Endothelial cell of umbilical vein (primary cell): Measurements from ENCODE around the gene ODAD4. TPM values are rescaled to one million over a fixed set of nuclear protein-coding genes. Genes with fewer than 3 reads are reported as not detected.

Source experiments
- BruUV-seq: library from RNA; stranded (reverse); fragments of 400-500 nt; replicated peaks from 2 replicates; lab custom pipeline; 2021; lab: Mats Ljungman, UMichigan
- CTCF ChIA-PET: fragments of 300-600, 350-600 bp; sonication (Branson Sonifier 250); formaldehyde crosslinking; loops from one replicate; lab custom pipeline; 2021; ENCODE audit warnings: antibody characterized with exemption, inconsistent platforms; lab: Charles Lee
- POLR2A ChIA-PET: fragments of 300-600, 350-600 bp; sonication (Branson Sonifier 250); formaldehyde crosslinking; loops from one replicate; lab custom pipeline; 2021; ENCODE audit warnings: antibody characterized with exemption, inconsistent platforms; lab: Charles Lee
- DNase-seq: peaks from one replicate; pipeline ENCODE4 v3.0.0-alpha.2; 2011; ENCODE audit warnings: low read depth, low spot score
- FAIRE-seq: peaks from 2 replicates; lab custom pipeline; 2011; peaks lifted over from hg19 to GRCh38; lab: Jason Lieb, UNC
- H2AFZ ChIP-seq: 2 replicates; pipeline ENCODE4 v1.6.0; 2012; ENCODE audit warnings: low read depth, low read length, control low read depth, inconsistent platforms
- H3K27ac ChIP-seq: 2 replicates; pipeline ENCODE4 v1.5.1; 2011; ENCODE audit warnings: low read depth, mild to moderate bottlenecking, control low read depth, low read length, moderate library complexity; ENCODE audit not compliant: insufficient read depth
- H3K27me3 ChIP-seq, 2 experiments: 2 replicates each; pipeline versions ENCODE4 v1.6.0 to v1.6.1; 2011; ENCODE audit warnings: low read length in 2 of 2, mixed read lengths in 1 of 2; ENCODE audit not compliant: control insufficient read depth in 2 of 2, insufficient read depth in 2 of 2
- H3K36me3 ChIP-seq, 2 experiments: 2 replicates in 1 of 2; 3 replicates in 1 of 2; pipeline ENCODE4 v1.5.1; 2011; ENCODE audit warnings: low read length in 2 of 2, mild to moderate bottlenecking in 1 of 2, moderate library complexity in 1 of 2; ENCODE audit not compliant: control insufficient read depth in 2 of 2, insufficient read depth in 2 of 2; ENCODE audit errors: extremely low read depth in 1 of 2
- H3K4me1 ChIP-seq: 3 replicates; pipeline ENCODE4 v1.5.1; 2011; ENCODE audit warnings: mild to moderate bottlenecking, low read length; ENCODE audit not compliant: control insufficient read depth, insufficient read depth; ENCODE audit errors: extremely low read depth
- H3K4me2 ChIP-seq: 2 replicates; pipeline ENCODE4 v1.6.1; 2011; ENCODE audit warnings: low read length, control low read depth, mixed read lengths; ENCODE audit not compliant: insufficient read depth
- H3K4me3 ChIP-seq, 3 experiments: fragments of 200-600 bp in 1 of 3; sonication (generic), shearing (Covaris generic) in 1 of 3; replicated peaks in 1 of 3; 2 replicates each; pipeline ENCODE4 v1.5.1; 2011 to 2016; ENCODE audit warnings: control low read depth in 3 of 3, low read length in 3 of 3, mild to moderate bottlenecking in 2 of 3, inconsistent platforms in 1 of 3, low read depth in 1 of 3, moderate library complexity in 1 of 3; ENCODE audit not compliant: insufficient read depth in 1 of 3
- H3K79me2 ChIP-seq: 2 replicates; pipeline ENCODE4 v1.6.0; 2012; ENCODE audit warnings: low read length, inconsistent platforms; ENCODE audit not compliant: control insufficient read depth, insufficient read depth
- H3K9ac ChIP-seq: replicated peaks from 2 replicates; pipeline ENCODE3; 2011; ENCODE audit warnings: low read length, control low read depth; ENCODE audit not compliant: insufficient read depth; ENCODE audit errors: extremely low read depth
- H3K9me1 ChIP-seq: replicated peaks from 3 replicates; pipeline ENCODE4 v1.6.0; 2011; ENCODE audit warnings: mild to moderate bottlenecking, low read length; ENCODE audit not compliant: control insufficient read depth, insufficient read depth; ENCODE audit errors: extremely low read depth
- H3K9me3 ChIP-seq: replicated peaks from 2 replicates; pipeline ENCODE4 v1.5.1; 2012; ENCODE audit warnings: low read length, inconsistent platforms; ENCODE audit not compliant: control insufficient read depth, insufficient read depth
- H4K20me1 ChIP-seq: replicated peaks from 2 replicates; pipeline ENCODE3; 2011; ENCODE audit warnings: mild to moderate bottlenecking, low read length; ENCODE audit not compliant: control insufficient read depth, insufficient read depth; ENCODE audit errors: extremely low read depth
- CTCF ChIP-seq, 2 donors: IDR thresholded peaks; 1 replicate in 1 of 2; 2 replicates in 1 of 2; pipeline ENCODE4 v1.5.1; 2011; ENCODE audit warnings: low read length in 2 of 2, mild to moderate bottlenecking in 2 of 2, moderate library complexity in 2 of 2, control low read depth in 1 of 2, inconsistent platforms in 1 of 2, low read depth in 1 of 2; ENCODE audit not compliant: insufficient read depth in 1 of 2; ENCODE audit errors: extremely low read depth in 1 of 2
- EZH2 ChIP-seq: IDR thresholded peaks from 2 replicates; pipeline ENCODE4 v1.6.1; 2012; ENCODE audit warnings: borderline replicate concordance, low read depth, mild to moderate bottlenecking, moderate library complexity, low read length, inconsistent platforms; ENCODE audit not compliant: severe bottlenecking
- MAX ChIP-seq: IDR thresholded peaks from 2 replicates; pipeline ENCODE4 v1.6.1; 2011; ENCODE audit not compliant: insufficient read depth, insufficient read length
- MYC ChIP-seq: IDR thresholded peaks from one replicate; pipeline ENCODE4 v1.6.1; 2011; ENCODE audit warnings: mild to moderate bottlenecking, low read depth, low read length
- POLR2A ChIP-seq: IDR thresholded peaks from 2 replicates; pipeline ENCODE4 v1.6.1; 2012; ENCODE audit warnings: low read depth, mild to moderate bottlenecking, control low read depth, low read length
- dilution Hi-C: fragments of 300-500 bp; cut with MboI; formaldehyde crosslinking; loops from one replicate; pipeline ENCODE4 v1.15.0; 2019; ENCODE audit warnings: low sequenced_read_pairs; ENCODE audit not compliant: extremely low pct_ligation_motif_present
- intact Hi-C: fragments of 100-400 bp; cut with micrococcal nuclease; formaldehyde crosslinking; loops from one replicate; pipeline ENCODE4 v1.10.0; 2022
- polyA plus RNA-seq, 4 experiments: library from polyadenylated mRNA; depleted of rRNA in 3 of 4; stranded (reverse) in 3 of 4; unstranded in 1 of 4; fragments of >200 nt; gene quantifications; 2 replicates each; pipeline versions ENCODE4 v1.2.1 to v1.2.3, GENCODE V29; 2011 to 2012; ENCODE audit warnings: missing spikeins in 1 of 4
- total RNA-seq: library from RNA; stranded (reverse); gene quantifications from 2 replicates; pipeline ENCODE4 v1.2.3, GENCODE V29; 2021

ODAD4 gene
- total and polyA plus RNA-seq, 2 donors (not counting 3 experiments of a cell fraction or from before 2014, with no cell fraction given), result 0.19 to 1.0 TPM

- H3K36me3 ChIP-seq, result no peaks in the 10 kb centered on the region
- CTCF ChIA-PET, result no interaction called here
- no peaks in the 10 kb centered on the region for H4K20me1 ChIP-seq
- no TSS peak for BruUV-seq
- H3K9me3 ChIP-seq, result no peaks in the 10 kb centered on the region
- POLR2A ChIA-PET, result interaction anchor here (0.6 kb wide), 2 partner anchors 65 to 898 kb away, joined by 8 to 10 read pairs; no protein-coding TSS in a partner anchor
- no peak overlapping the region for H2AFZ ChIP-seq
- H3K27ac ChIP-seq, result no peak overlapping the region
- H3K79me2 ChIP-seq, result no peaks in the 10 kb centered on the region
- TF ChIP-seq EZH2 (no peak), MAX (no peak), CTCF (IDR thresholded peaks at IDR 0.05; ENCODE audit: extremely low read depth in 1 of 2, insufficient read depth in 1 of 2, low read depth in 1 of 2, low read length in 2 of 2) (no peak), POLR2A (no peak), MYC (no peak)
- intact Hi-C loops, result no loop called here
- no peak overlapping the region for H3K4me3 ChIP-seq
- H3K9ac ChIP-seq, result no peak overlapping the region
- dilution Hi-C loops, result no loop called here
- H3K4me1 ChIP-seq, result no peaks in the 10 kb centered on the region
- DNase-seq (no peak), FAIRE-seq (no peak)
- peaks cover 0 to 2% of the 10 kb centered on the region in 2 experiments for H3K27me3 ChIP-seq
- no peaks in the 10 kb centered on the region for H3K9me1 ChIP-seq
- H3K4me2 ChIP-seq, result no peak overlapping the region
These were observed 12.4 kb downstream of the ODAD4 start for GRCh38 chr17:41942626-41943373.
